IMR-90 (cell line): ENCODE measurements around the gene EME2. TPM values are rescaled to one million over a fixed set of nuclear protein-coding genes. Genes with fewer than 3 reads are reported as not detected.

Experiments used
- ATAC-seq: fragments of 200-7000 bp; cut with Tn5 transposase; 2 replicates; pipeline ENCODE4 v1.9.1; 2020; ENCODE audit warnings: low read depth, mild to moderate bottlenecking, moderate library complexity
- BruUV-seq: library from RNA; stranded (reverse); fragments of 400-500 nt; replicated peaks from 2 replicates; lab custom pipeline; 2021; lab: Mats Ljungman, UMichigan
- CTCF ChIA-PET: fragments of 300-600 bp; formaldehyde crosslinking; extraction: SDS; loops from one replicate; lab custom pipeline; 2021; ENCODE audit warnings: antibody characterized with exemption; lab: Yijun Ruan, JAX
- POLR2A ChIA-PET: fragments of 300-600 bp; sonication (Branson Sonifier 250); formaldehyde crosslinking; loops from one replicate; lab custom pipeline; 2022; ENCODE audit warnings: antibody characterized with exemption; ENCODE audit not compliant: unreplicated experiment; lab: Charles Lee
- DNase-seq: peaks from one replicate; pipeline ENCODE4 v3.0.0; 2013
- H2AFZ ChIP-seq: replicated peaks from 2 replicates; pipeline ENCODE3; 2013; ENCODE audit warnings: low read length, mild to moderate bottlenecking; ENCODE audit not compliant: poor library complexity
- H2AK5ac ChIP-seq: 2 replicates; pipeline ENCODE4 v1.6.1; 2013; ENCODE audit warnings: low read depth, low read length, inconsistent platforms
- H2AK9ac ChIP-seq: replicated peaks from 2 replicates; pipeline ENCODE3; 2013; ENCODE audit warnings: mild to moderate bottlenecking, low read depth, low read length, moderate library complexity; ENCODE audit not compliant: poor library complexity
- H2BK120ac ChIP-seq: 2 replicates; pipeline ENCODE4 v1.6.1; 2013; ENCODE audit warnings: low read depth, low read length, inconsistent platforms
- H2BK15ac ChIP-seq: 3 replicates; pipeline ENCODE4 v1.6.1; 2013; ENCODE audit warnings: low read depth, low read length, inconsistent platforms
- H2BK20ac ChIP-seq: 2 replicates; pipeline ENCODE4 v1.6.1; 2013; ENCODE audit warnings: low read depth, mild to moderate bottlenecking, inconsistent platforms, low read length, moderate library complexity
- H2BK5ac ChIP-seq: 2 replicates; pipeline ENCODE4 v1.6.1; 2013; ENCODE audit warnings: mild to moderate bottlenecking, low read depth, low read length, inconsistent platforms; ENCODE audit not compliant: poor library complexity, severe bottlenecking
- H3K14ac ChIP-seq: replicated peaks from 2 replicates; pipeline ENCODE4 v1.6.1; 2013; ENCODE audit warnings: low read depth, low read length, inconsistent platforms
- H3K18ac ChIP-seq: 2 replicates; pipeline ENCODE4 v1.6.1; 2013; ENCODE audit warnings: low read depth, low read length, control low read depth
- H3K23ac ChIP-seq: 2 replicates; pipeline ENCODE4 v1.6.1; 2013; ENCODE audit warnings: low read depth, low read length, inconsistent platforms
- H3K27ac ChIP-seq: 2 replicates; pipeline ENCODE4 v1.5.1; 2013; ENCODE audit warnings: mild to moderate bottlenecking, control low read depth, low read length; ENCODE audit not compliant: insufficient read depth
- H3K27me3 ChIP-seq: 2 replicates; pipeline ENCODE4 v1.6.1; 2013; ENCODE audit warnings: low read length; ENCODE audit not compliant: control insufficient read depth, insufficient read depth
- H3K36me3 ChIP-seq: 2 replicates; pipeline ENCODE4 v1.6.1; 2013; ENCODE audit warnings: low read length, mixed read lengths; ENCODE audit not compliant: control insufficient read depth, insufficient read depth
- H3K4ac ChIP-seq: 2 replicates; pipeline ENCODE4 v1.6.1; 2013; ENCODE audit warnings: low read depth, low read length, inconsistent platforms
- H3K4me1 ChIP-seq: 2 replicates; pipeline ENCODE4 v1.6.1; 2013; ENCODE audit warnings: low read length, mixed read lengths; ENCODE audit not compliant: control insufficient read depth, insufficient read depth
- H3K4me2 ChIP-seq: 2 replicates; pipeline ENCODE4 v1.6.1; 2013; ENCODE audit warnings: low read depth, mild to moderate bottlenecking, control low read depth, low read length, moderate library complexity
- H3K4me3 ChIP-seq: 2 replicates; pipeline ENCODE4 v1.5.1; 2013; ENCODE audit warnings: low read depth, mild to moderate bottlenecking, control low read depth, low read length, moderate library complexity; ENCODE audit not compliant: insufficient read depth
- H3K56ac ChIP-seq: 2 replicates; pipeline ENCODE4 v1.6.1; 2013; ENCODE audit warnings: low read length, inconsistent platforms; ENCODE audit not compliant: insufficient read depth; ENCODE audit errors: extremely low read depth
- H3K79me1 ChIP-seq, 2 experiments: 2 replicates each; pipeline ENCODE4 v1.6.1; 2013; ENCODE audit warnings: low read length in 2 of 2, inconsistent platforms in 1 of 2, low read depth in 1 of 2
- H3K9ac ChIP-seq: 2 replicates; pipeline ENCODE4 v1.6.1; 2013; ENCODE audit warnings: low read depth, low read length, control low read depth
- H3K9me1 ChIP-seq: 2 replicates; pipeline ENCODE4 v1.6.1; 2013; ENCODE audit warnings: low read length, inconsistent platforms; ENCODE audit not compliant: insufficient read depth
- H3K9me3 ChIP-seq: 2 replicates; pipeline ENCODE4 v1.6.1; 2013; ENCODE audit warnings: low read length; ENCODE audit not compliant: control insufficient read depth, insufficient read depth
- H4K20me1 ChIP-seq: 2 replicates; pipeline ENCODE4 v1.6.1; 2013; ENCODE audit warnings: low read length, inconsistent platforms; ENCODE audit not compliant: insufficient read depth
- H4K5ac ChIP-seq: 2 replicates; pipeline ENCODE4 v1.6.1; 2013; ENCODE audit warnings: mild to moderate bottlenecking, low read depth, low read length, control low read depth
- H4K8ac ChIP-seq, 2 experiments: 2 replicates each; pipeline ENCODE4 v1.6.1; 2013; ENCODE audit warnings: low read depth in 2 of 2, low read length in 2 of 2, control low read depth in 1 of 2, inconsistent platforms in 1 of 2
- H4K91ac ChIP-seq: 2 replicates; pipeline ENCODE4 v1.6.1; 2013; ENCODE audit warnings: low read depth, low read length, inconsistent platforms; ENCODE audit not compliant: insufficient read depth
- CHD1 ChIP-seq: IDR thresholded peaks from 2 replicates; pipeline ENCODE4 v1.6.1; 2012; ENCODE audit warnings: low read depth, low read length, improper control_type of control experiment
- FOS ChIP-seq: fragments of 150-350 bp; IDR thresholded peaks from 2 replicates; pipeline ENCODE4 v1.6.1; 2016; ENCODE audit warnings: low read depth, low read length
- MAFK ChIP-seq: IDR thresholded peaks from 2 replicates; pipeline ENCODE4 v1.6.1; 2012; ENCODE audit warnings: low read depth, low read length, improper control_type of control experiment
- MXI1 ChIP-seq: IDR thresholded peaks from 2 replicates; pipeline ENCODE4 v1.6.1; 2012; ENCODE audit warnings: low read depth, mild to moderate bottlenecking, low read length, moderate library complexity, borderline replicate concordance
- NFE2L2 ChIP-seq: fragments of 150-350 bp; IDR thresholded peaks from 2 replicates; pipeline ENCODE4 v1.6.1; 2016; ENCODE audit warnings: low read depth, mild to moderate bottlenecking, low read length
- RAD21 ChIP-seq: IDR thresholded peaks from 2 replicates; pipeline ENCODE4 v1.6.1; 2012; ENCODE audit warnings: low read length, improper control_type of control experiment
- RCOR1 ChIP-seq: IDR thresholded peaks from 2 replicates; pipeline ENCODE4 v1.6.1; 2012; ENCODE audit warnings: mild to moderate bottlenecking, low read length, improper control_type of control experiment; ENCODE audit not compliant: insufficient replicate concordance
- RFX5 ChIP-seq: IDR thresholded peaks from 2 replicates; pipeline ENCODE4 v1.8.0; 2012; ENCODE audit warnings: low read depth, mild to moderate bottlenecking, low read length, moderate library complexity
- SMC3 ChIP-seq: fragments of 150-350 bp; IDR thresholded peaks from 2 replicates; pipeline ENCODE4 v1.6.1; 2016; ENCODE audit warnings: low read depth, mild to moderate bottlenecking, antibody characterized with exemption, low read length, moderate library complexity
- WGBS, 2 experiments: methylation state at CpG; one replicate each; pipeline versions ENCODE4 v1.1.5 to v1.1.7; 2013; ENCODE audit warnings: missing lambda C conversion rate in 2 of 2; ENCODE audit not compliant: insufficient read length in 1 of 2; ENCODE audit errors: extremely low coverage in 2 of 2; 5-methylcytosine and 5-hydroxymethylcytosine counted together
- dilution Hi-C: fragments of 300-500 bp; cut with HindIII; formaldehyde crosslinking; loops from one replicate; pipeline ENCODE4 v1.14.3; 2018; ENCODE audit warnings: low sequenced_read_pairs; ENCODE audit not compliant: unreplicated experiment
- in situ Hi-C: fragments of 300-500 bp; cut with MboI; formaldehyde crosslinking; loops from 3 replicates; pipeline ENCODE4 v1.14.3; 2019; ENCODE audit warnings: low sequenced_read_pairs, inconsistent platforms, mixed read lengths
- intact Hi-C: fragments of 100-400 bp; cut with micrococcal nuclease; formaldehyde crosslinking; loops from 2 replicates; pipeline ENCODE4 v1.10.0; 2022
- polyA plus RNA-seq, 3 experiments: library from polyadenylated mRNA; depleted of rRNA; stranded (reverse); fragments of >200 nt; gene quantifications; 2 replicates each; pipeline ENCODE4 v1.2.3, GENCODE V29; 2012; ENCODE audit warnings: low replicate concordance in 1 of 3
- total RNA-seq: library from RNA; depleted of rRNA; stranded (reverse); fragments of >200 nt; gene quantifications from 2 replicates; pipeline ENCODE4 v1.2.3, GENCODE V29; 2012
- TF ChIP-seq, protein P1 (sequence below): conservative IDR thresholded peaks from 2 replicates; pipeline ENCODE4 v1.5.1; 2012; ENCODE audit warnings: mild to moderate bottlenecking, low read depth, low read length, improper control_type of control experiment
- TF ChIP-seq, protein P2 (sequence below): fragments of 150-350 bp; IDR thresholded peaks from 2 replicates; pipeline ENCODE4 v1.6.1; 2017; ENCODE audit warnings: mild to moderate bottlenecking, antibody characterized with exemption, low read length, low read depth

EME2 gene
- total and polyA plus RNA-seq, 2 of the 4 experiments (the other 2 are of a cell fraction) = 1.3 to 9.6 TPM

DNA sequence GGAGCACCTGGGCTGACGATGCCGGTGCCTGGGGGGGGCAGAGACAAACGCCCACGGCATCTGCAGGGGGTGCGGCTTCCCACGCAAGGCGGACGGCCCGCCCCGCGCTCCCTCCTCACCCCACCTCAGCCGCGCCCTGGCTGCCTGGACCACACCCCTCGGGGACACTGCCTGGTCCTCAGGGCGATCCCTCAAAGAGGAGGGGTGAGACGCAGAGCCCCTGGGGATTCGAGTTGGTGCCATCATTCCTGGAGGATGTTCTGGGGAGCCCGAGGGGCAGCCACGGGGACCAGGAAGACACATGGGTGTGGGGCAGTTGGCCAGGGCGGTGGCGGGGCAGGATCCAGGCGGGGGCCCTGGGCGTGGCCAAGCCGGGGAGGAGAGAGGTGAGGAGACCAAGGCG lies 17.0 kb downstream of the EME2 start:
- Histone ChIP-seq H3K27ac (no peak overlapping the region), H2AK5ac (no peak overlapping the region), H2BK120ac (no peak overlapping the region), H2BK20ac (no peak overlapping the region), H3K36me3 (peaks cover 36% of the 10 kb centered on the region), H3K9ac (no peak overlapping the region), H3K27me3 (no peaks in the 10 kb centered on the region), H3K4ac (no peak overlapping the region), H3K23ac (no peak overlapping the region), H4K8ac (no peak overlapping the region), H4K91ac (no peak overlapping the region), H2BK15ac (no peak overlapping the region), H3K9me1 (no peaks in the 10 kb centered on the region), H2AFZ (no peak overlapping the region), H3K14ac (no peak overlapping the region), H4K5ac (no peak overlapping the region), H2BK5ac (no peak overlapping the region), H4K20me1 (peaks cover 29% of the 10 kb centered on the region), H3K4me2 (no peak overlapping the region), H3K4me3 (no peak overlapping the region), H3K56ac (no peak overlapping the region), H3K9me3 (no peaks in the 10 kb centered on the region), H3K79me1 (peaks cover 6 to 27% of the 10 kb centered on the region in 2 experiments; a peak in 3 of 4 replicates), H3K4me1 (no peaks in the 10 kb centered on the region), H2AK9ac (no peak overlapping the region), H3K18ac (no peak overlapping the region)
- BruUV-seq = no TSS peak
- in situ Hi-C loops = no loop called here
- no CpG with 5 or more reads among the region's 25 CpGs for WGBS, 2 experiments
- POLR2A ChIA-PET = no interaction called here
- ATAC-seq (no peak), DNase-seq (no peak)
- dilution Hi-C loops = no loop called here
- CTCF ChIA-PET = no interaction called here
- TF ChIP-seq CHD1 (no peak), RAD21 (no peak), RCOR1 (no peak), RFX5 (no peak), MAFK (no peak), SMC3 (no peak), FOS (no peak), NFE2L2 (no peak), MXI1 (no peak)
- TF ChIP-seq, protein P1, sequence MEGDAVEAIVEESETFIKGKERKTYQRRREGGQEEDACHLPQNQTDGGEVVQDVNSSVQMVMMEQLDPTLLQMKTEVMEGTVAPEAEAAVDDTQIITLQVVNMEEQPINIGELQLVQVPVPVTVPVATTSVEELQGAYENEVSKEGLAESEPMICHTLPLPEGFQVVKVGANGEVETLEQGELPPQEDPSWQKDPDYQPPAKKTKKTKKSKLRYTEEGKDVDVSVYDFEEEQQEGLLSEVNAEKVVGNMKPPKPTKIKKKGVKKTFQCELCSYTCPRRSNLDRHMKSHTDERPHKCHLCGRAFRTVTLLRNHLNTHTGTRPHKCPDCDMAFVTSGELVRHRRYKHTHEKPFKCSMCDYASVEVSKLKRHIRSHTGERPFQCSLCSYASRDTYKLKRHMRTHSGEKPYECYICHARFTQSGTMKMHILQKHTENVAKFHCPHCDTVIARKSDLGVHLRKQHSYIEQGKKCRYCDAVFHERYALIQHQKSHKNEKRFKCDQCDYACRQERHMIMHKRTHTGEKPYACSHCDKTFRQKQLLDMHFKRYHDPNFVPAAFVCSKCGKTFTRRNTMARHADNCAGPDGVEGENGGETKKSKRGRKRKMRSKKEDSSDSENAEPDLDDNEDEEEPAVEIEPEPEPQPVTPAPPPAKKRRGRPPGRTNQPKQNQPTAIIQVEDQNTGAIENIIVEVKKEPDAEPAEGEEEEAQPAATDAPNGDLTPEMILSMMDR = no peak
- TF ChIP-seq, protein P2, sequence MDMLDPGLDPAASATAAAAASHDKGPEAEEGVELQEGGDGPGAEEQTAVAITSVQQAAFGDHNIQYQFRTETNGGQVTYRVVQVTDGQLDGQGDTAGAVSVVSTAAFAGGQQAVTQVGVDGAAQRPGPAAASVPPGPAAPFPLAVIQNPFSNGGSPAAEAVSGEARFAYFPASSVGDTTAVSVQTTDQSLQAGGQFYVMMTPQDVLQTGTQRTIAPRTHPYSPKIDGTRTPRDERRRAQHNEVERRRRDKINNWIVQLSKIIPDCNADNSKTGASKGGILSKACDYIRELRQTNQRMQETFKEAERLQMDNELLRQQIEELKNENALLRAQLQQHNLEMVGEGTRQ = no peak
- intact Hi-C loops = no loop called here
